Measurements from ENCODE around the gene TMEM106B.

DNA sequence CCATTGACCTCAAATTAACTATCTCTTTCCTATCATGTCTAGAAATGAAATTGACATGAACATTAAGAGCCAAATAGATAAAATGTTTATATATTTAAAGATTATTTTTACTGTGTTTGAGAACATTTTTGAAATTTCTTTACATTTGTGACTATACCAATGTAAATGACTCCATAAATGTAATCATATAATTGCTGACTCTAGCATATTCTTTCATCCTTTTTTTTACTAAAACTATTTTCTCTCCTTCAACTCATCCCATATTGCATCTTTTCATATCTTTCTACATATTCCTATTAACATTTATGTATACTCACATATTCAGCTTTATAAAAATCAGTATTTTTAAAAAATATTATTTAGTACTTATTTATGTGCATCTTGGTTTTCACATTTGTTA lies 16.9 kb downstream of the TMEM106B start:
- TF ChIP-seq SPI1 (IDR thresholded peaks at IDR 0.05; ENCODE audit: low read depth, low read length) (no peak), POU2F2 (IDR thresholded peaks at IDR 0.05; ENCODE audit: low read depth, low read length) (no peak), POLR2A (IDR thresholded peaks at IDR 0.05; ENCODE audit: low read depth, low read length) (no peak), POLR2AphosphoS5 (IDR thresholded peaks at IDR 0.05; ENCODE audit: low read depth, low read length) (no peak), TAF1 (IDR thresholded peaks at IDR 0.05; ENCODE audit: low read depth, low read length) (no peak)
